Measurements from ENCODE around the gene SLX4IP.
A peak's percentile ranks its signal among the peaks of the same experiment; 100 is the strongest.

SLX4IP gene

GRCh38 chr20:10434832-10435812, at the start of gene SLX4IP (continued):
- peak; percentile 72; the same call in 1 of the 2 replicates for TF ChIP-seq OSR2 (tag by site-specific recombination; IDR thresholded peaks at IDR 0.05)

- H3K4me3 ChIP-seq (ENCODE audit: low read depth, low read length) = no peak overlapping the region
- TF ChIP-seq SP3 (tag by site-specific recombination; IDR thresholded peaks at IDR 0.05) = no peak
- no peak for TF ChIP-seq MZF1 (tag by site-specific recombination; IDR thresholded peaks at IDR 0.05; ENCODE audit: borderline replicate concordance)
- no peak for TF ChIP-seq ZNF596 (tag by site-specific recombination; IDR thresholded peaks at IDR 0.05)
- TF ChIP-seq YY1 (tag by site-specific recombination; IDR thresholded peaks at IDR 0.05) = no peak
- TF ChIP-seq, protein P1, sequence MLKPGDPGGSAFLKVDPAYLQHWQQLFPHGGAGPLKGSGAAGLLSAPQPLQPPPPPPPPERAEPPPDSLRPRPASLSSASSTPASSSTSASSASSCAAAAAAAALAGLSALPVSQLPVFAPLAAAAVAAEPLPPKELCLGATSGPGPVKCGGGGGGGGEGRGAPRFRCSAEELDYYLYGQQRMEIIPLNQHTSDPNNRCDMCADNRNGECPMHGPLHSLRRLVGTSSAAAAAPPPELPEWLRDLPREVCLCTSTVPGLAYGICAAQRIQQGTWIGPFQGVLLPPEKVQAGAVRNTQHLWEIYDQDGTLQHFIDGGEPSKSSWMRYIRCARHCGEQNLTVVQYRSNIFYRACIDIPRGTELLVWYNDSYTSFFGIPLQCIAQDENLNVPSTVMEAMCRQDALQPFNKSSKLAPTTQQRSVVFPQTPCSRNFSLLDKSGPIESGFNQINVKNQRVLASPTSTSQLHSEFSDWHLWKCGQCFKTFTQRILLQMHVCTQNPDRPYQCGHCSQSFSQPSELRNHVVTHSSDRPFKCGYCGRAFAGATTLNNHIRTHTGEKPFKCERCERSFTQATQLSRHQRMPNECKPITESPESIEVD (tag by site-specific recombination; IDR thresholded peaks at IDR 0.05) = no peak
- TF ChIP-seq ZNF768 (tag by site-specific recombination; IDR thresholded peaks at IDR 0.05) = no peak
- TF ChIP-seq ZNF624 (tag by site-specific recombination; IDR thresholded peaks at IDR 0.05) = no peak
- no peak for TF ChIP-seq WT1 (tag by site-specific recombination; IDR thresholded peaks at IDR 0.05)
- no peak for TF ChIP-seq KLF8 (tag by site-specific recombination; IDR thresholded peaks at IDR 0.05)
- TF ChIP-seq OSR2 (tag by site-specific recombination; IDR thresholded peaks at IDR 0.05) = no peak
- no peak for TF ChIP-seq ZNF341 (tag by site-specific recombination; IDR thresholded peaks at IDR 0.05; ENCODE audit: low read depth)
- no peak for TF ChIP-seq RBAK (tag by site-specific recombination; IDR thresholded peaks at IDR 0.05)
- TF ChIP-seq ZBTB17 (tag by site-specific recombination; IDR thresholded peaks at IDR 0.05) = no peak
- no peak for TF ChIP-seq ZNF223 (tag by site-specific recombination; IDR thresholded peaks at IDR 0.05)
- TF ChIP-seq ZBTB48 (tag by site-specific recombination; IDR thresholded peaks at IDR 0.05) = no peak
- TF ChIP-seq, protein P2, sequence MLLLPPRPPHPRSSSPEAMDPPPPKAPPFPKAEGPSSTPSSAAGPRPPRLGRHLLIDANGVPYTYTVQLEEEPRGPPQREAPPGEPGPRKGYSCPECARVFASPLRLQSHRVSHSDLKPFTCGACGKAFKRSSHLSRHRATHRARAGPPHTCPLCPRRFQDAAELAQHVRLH (tag by site-specific recombination; IDR thresholded peaks at IDR 0.05) = no peak
- no peak for TF ChIP-seq ZNF350 (tag by site-specific recombination; IDR thresholded peaks at IDR 0.05)
- no peak for TF ChIP-seq ZSCAN5A (tag by site-specific recombination; IDR thresholded peaks at IDR 0.05)
- TF ChIP-seq ZFHX2 (tag by site-specific recombination; conservative IDR thresholded peaks at IDR 0.05) = no peak
- POLR2A ChIA-PET = no interaction called here
- CTCF ChIA-PET = interaction anchor here (0.5 to 1.5 kb wide), 5 partner anchors 28 to 407 kb away, joined by 3 read pairs; no protein-coding TSS in a partner anchor
- H3K36me3 ChIP-seq (ENCODE audit: control insufficient read depth in 2 of 2, insufficient read depth in 1 of 2, low read length in 2 of 2) = no peaks in the 10 kb centered on the region
- no peaks in the 10 kb centered on the region for H3K9me3 ChIP-seq (ENCODE audit: control insufficient read depth, insufficient read depth, low read depth, low read length)
- H3K27ac ChIP-seq (ENCODE audit: extremely low read depth, low read depth, low read length) = no peak overlapping the region
- no peaks in the 10 kb centered on the region for H3K4me1 ChIP-seq (ENCODE audit: control insufficient read depth, insufficient read depth, low read length)
Observed at GRCh38 chr20:10385850-10386544, 49.1 kb upstream of the SLX4IP start.

DNA sequence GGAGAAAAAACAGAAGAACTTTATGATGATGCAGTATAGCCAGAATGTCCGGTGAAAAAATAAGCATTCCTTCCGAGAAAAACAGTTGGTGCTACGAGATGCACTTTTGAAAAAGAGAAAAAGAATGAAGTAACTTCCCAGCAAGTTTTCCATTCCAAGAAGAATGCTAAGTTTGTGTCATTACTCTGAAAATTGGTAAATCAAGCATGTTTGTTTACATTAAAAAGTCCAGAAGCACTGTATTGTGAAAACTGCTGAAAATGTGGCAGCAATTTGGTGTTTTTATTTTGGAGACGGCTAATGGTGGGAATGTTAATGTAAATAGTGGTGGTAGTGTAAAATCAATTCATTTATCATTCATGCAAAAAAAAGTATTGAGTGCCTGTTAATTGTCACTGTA, 47.4 kb upstream of the SLX4IP start:
- ChIA-PET POLR2A (no interaction called here), CTCF (no interaction called here)
- Histone ChIP-seq H3K36me3 (ENCODE audit: control insufficient read depth in 2 of 2, insufficient read depth in 1 of 2, low read length in 2 of 2) (no peaks in the 10 kb centered on the region), H3K27ac (ENCODE audit: extremely low read depth, low read depth, low read length) (no peak overlapping the region), H3K4me1 (ENCODE audit: control insufficient read depth, insufficient read depth, low read length) (no peaks in the 10 kb centered on the region), H3K4me3 (ENCODE audit: low read depth, low read length) (no peak overlapping the region), H3K9me3 (ENCODE audit: control insufficient read depth, insufficient read depth, low read depth, low read length) (no peaks in the 10 kb centered on the region)
- TF ChIP-seq WT1 (tag by site-specific recombination; IDR thresholded peaks at IDR 0.05) (no peak), ZNF747 (tag by site-specific recombination; IDR thresholded peaks at IDR 0.05) (no peak), ZNF335 (tag by site-specific recombination; conservative IDR thresholded peaks at IDR 0.05) (no peak), KLF8 (tag by site-specific recombination; IDR thresholded peaks at IDR 0.05) (no peak), YY2 (tag by site-specific recombination; IDR thresholded peaks at IDR 0.05) (no peak), ZSCAN30 (tag by site-specific recombination; IDR thresholded peaks at IDR 0.05) (no peak), ZNF248 (tag by site-specific recombination; IDR thresholded peaks at IDR 0.05) (no peak), ZEB2 (tag by site-specific recombination; IDR thresholded peaks at IDR 0.05) (no peak), ZNF175 (tag by site-specific recombination; IDR thresholded peaks at IDR 0.05) (no peak), AEBP2 (tag by site-specific recombination; IDR thresholded peaks at IDR 0.05; ENCODE audit: borderline replicate concordance) (no peak), ZNF658 (tag by site-specific recombination; IDR thresholded peaks at IDR 0.05) (no peak), ZNF544 (tag by site-specific recombination; IDR thresholded peaks at IDR 0.05) (no peak)

All from HEK293 (cell line).